Hematopoietic multipotent progenitor cell treated with erythropoietin and hydrocortisone succinate and interleukin-3 and kit ligand, for 17 days (in vitro differentiated cells): ENCODE results near the gene SMOC2.

ENCODE experiments used
- DNase-seq: peaks from one replicate; pipeline ENCODE4 v3.0.0-alpha.2; 2015; ENCODE audit warnings: low spot score

SMOC2 gene

DNA sequence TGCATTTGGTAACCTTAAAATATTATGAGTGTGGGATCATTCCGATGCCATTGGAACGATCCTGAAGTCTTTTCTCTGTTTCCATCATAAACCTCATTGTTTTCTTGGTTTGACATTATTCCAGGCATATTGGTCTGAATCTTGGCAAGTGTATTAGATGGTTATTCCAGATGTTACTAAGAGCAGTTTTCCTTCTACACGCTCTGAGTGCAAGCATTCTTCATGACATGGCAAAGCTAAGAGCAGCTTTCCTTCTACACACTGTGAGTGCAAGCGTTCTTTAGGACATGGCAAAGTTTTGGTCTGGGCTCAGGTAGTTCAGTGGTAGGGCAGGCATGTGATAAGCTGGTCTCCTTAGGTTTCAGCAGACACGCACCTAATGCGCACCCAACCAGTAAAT is 53.0 kb downstream of the SMOC2 start:
- no peak for DNase-seq

- DNase-seq, result no peak
Measured at GRCh38 chr6:168494726-168495125, 53.7 kb downstream of the SMOC2 start.

- no peak for DNase-seq
Measured at GRCh38 chr6:168495133-168495532, 54.1 kb downstream of the SMOC2 start.

- DNase-seq, result no peak
Measured at GRCh38 chr6:168495636-168496035, 54.7 kb downstream of the SMOC2 start.

DNA sequence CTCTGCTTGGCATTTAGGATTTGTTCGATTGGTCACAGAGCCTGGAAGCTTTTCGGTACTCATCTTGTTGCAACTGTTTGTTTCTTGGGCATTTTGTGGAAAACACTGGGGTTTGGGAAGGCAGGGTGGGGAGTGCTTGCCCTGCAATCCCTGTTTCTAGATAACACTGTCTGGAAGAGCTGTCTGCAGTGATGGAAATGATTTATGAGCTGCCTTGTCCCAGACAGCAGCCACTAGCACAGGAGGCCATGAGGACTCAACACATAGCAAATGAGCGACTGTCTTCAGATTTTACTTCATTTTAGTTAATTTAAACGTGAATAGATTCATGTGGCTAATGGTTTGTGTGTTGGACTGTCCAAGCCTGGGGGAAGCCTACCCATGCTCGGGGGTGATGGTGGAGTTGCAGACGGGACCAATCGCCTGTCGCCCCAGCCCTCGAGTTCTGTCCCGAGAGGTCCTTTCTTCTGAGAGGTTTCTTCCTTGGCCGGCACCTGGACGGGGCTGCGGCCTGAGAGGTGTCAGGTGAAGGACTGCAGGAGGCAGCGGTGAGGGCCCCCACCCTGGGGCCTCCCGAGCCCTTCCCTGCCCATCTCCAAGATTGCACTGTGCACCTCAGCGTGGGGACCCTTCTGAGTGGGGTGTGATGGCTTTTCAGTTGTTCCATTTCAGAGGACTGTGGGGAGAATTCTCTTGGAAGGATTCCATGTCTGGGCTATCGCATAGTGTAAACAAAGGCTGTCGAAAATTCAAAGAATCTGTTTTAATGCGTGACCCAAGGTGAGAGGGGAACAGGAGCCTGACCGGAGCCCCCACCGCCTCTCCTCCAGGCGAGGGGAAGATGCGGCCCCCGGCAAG is 55.4 kb downstream of the SMOC2 start:
- no peak for DNase-seq

DNA sequence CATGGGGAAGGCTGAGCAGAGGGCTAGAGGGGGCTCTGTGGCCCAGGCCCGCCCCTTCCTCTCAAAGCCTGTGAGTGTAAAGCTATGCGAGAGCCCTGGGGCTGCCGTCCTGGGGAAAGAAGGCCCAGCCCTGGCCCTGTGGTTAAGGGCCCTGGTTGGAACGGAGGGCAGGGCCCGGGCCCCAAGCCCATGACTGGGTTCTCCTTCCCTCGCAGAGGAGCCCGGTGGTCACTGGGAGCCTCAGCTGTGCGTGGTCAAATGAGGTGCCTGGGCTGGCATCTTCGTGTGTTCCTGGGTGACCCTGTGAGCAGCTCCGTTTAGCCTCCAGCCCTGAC is 56.0 kb downstream of the SMOC2 start:
- DNase-seq, result no peak

GRCh38 chr6:168497381-168497780 is 56.4 kb downstream of the SMOC2 start:
- DNase-seq, result no peak

DNA sequence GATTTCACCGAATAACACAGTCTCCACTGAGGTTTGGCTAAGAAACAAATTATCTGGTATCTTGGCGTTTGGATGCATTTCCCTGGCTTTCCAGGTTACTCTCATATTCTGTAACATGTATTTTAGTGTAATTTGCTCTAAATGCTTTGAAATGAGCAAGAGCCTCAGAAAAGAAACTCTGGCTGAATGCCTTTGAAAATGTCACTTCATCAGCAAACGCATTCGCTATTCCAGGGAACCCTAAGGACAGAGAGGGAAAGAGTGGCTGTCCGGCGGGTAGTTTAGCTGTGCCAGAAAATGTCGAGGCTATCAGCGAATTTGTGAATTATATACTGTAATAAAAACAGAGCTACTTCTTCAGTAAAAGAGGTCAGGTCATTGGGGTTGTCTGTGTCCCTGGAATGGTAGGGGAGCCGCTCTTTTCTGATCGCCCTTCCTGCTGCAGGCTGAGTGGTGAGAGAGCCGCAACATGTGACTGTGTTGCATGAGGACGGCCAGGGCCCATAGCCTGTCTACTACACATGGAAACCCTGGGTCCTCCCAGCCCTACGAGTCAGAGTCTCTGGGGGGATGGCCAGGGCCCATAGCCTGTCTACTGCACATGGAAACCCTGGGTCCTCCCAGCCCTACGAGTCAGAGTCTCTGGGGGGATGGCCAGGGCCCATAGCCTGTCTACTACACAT is 57.3 kb downstream of the SMOC2 start:
- no peak for DNase-seq

GRCh38 chr6:168499045-168499650 is 58.2 kb downstream of the SMOC2 start:
- DNase-seq, result no peak

- no peak for DNase-seq
Measured at GRCh38 chr6:168500519-168500918, 59.5 kb downstream of the SMOC2 start.

DNA sequence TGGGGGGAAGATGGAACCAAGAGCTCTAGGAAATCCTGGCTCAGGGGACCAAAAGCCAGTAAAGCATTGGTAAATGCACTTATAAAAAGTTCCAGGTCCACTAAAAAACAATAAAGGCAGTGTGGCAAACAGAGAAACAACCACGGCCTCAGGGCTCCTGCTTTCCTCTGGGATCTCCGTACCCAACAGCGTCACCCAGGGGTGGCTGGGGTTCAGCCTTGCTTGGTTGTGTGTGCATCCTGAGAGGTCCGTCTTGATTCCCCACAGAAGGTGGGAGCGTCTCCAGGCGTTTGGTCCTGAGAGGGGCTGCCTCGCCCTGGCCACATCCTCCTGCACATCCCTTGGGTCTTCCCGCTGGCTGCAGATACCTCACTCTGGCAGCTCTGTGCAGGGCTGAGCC is 60.6 kb downstream of the SMOC2 start:
- no peak for DNase-seq

GRCh38 chr6:168504366-168504765 is 63.4 kb downstream of the SMOC2 start:
- no peak for DNase-seq

DNA sequence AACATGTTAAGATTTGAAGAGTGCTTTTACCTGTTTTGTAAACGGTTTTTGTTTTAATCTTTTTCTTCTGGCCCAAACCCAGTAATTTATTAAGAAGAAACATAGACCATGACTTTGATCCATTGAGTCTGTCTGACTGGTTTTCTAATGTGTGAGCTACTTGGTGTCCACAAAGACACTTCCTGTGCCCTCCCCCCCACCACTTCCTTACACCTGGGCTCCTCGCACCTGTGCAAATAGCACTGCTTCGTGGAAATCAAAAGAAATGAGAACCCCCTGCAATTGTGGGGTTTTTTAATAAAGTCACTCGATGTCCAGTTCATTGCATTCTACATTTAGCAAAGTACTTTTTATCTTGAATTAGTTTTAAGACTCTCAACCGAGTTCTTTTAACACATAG is 65.5 kb downstream of the SMOC2 start:
- DNase-seq, result no peak

- DNase-seq, result no peak
Measured at GRCh38 chr6:168507297-168507696, 66.3 kb downstream of the SMOC2 start.

DNA sequence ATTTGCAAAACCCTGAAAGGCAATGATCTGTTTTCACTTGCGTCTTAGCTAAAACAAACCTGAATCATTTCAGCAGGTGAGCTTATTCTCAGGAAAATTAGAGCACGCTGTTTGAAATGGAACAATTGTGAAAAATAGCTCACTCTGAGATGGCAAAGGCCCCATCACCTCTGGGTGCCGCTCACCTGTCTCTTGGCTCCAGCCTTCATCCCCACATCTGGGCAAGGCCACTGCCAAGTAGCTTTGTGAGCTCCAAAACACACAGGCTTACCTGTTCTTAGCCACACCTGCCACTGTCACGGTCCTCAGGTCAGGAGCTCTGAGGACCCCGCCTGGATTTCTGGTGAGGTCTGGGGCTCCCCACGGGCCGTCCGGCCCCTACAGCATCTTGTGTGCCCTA is 66.7 kb downstream of the SMOC2 start:
- no peak for DNase-seq

DNA sequence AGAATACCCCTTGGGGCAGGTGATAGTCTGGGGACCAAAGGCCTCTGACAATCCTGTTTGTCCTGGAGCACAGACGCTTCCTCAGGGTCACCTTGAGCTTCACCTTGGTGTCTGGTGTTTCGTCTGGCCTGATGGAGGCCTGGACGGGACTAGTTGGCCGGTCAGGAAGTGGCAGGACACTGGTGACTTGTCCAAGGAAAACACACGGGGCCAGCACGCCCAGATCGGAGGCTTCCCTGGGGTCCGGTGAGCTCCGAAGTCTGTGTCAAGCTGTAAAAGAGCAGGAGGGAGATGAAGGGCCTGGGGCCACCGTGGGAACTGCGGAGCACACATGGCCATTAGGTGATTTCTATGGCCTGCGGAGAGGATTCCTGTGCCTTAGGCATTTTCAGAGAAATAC is 67.9 kb downstream of the SMOC2 start:
- DNase-seq, result no peak

GRCh38 chr6:168513766-168514165 is 72.8 kb downstream of the SMOC2 start:
- no peak for DNase-seq

DNA sequence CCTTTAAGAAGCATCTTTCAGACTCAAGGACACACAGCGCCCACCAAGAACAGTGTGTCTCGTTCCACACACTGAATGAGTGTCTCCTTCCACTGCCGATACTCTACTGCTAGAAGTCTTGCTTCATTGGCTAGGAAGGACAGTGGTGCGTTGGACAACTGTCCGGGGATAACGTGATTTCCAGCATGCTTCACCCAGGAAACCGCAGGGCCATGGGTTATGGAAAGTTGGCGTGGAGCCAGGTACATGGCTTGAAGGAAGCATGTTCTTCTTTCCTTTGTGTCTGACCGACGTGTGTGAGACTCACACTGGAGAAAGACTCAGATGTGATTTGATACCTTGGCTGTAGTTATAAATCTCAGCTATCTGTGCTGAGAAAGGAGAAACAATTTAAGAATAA is 73.2 kb downstream of the SMOC2 start:
- DNase-seq, result no peak

DNA sequence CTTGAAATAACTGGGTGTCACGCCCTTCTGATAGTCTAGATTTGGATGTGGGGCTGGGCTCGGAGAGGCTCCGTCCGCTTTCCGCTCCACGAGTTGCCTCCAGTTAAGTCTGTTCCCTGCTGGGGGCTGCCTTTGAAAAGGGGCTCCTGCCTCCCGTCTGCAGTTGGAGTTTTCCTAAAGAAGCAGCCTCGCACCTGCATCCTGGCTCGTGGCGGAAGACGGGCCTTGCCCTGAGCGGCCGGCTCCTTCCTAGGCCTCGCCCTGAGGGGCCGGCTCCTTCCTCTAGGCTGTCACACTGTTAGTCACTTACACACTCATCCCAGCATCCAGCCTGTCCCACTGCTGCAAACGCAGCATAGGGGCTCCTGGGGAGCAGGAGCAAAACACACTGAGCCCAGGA is 74.4 kb downstream of the SMOC2 start:
- DNase-seq, result no peak

GRCh38 chr6:168516944-168517741 is 76.2 kb downstream of the SMOC2 start:
- no peak for DNase-seq

DNA sequence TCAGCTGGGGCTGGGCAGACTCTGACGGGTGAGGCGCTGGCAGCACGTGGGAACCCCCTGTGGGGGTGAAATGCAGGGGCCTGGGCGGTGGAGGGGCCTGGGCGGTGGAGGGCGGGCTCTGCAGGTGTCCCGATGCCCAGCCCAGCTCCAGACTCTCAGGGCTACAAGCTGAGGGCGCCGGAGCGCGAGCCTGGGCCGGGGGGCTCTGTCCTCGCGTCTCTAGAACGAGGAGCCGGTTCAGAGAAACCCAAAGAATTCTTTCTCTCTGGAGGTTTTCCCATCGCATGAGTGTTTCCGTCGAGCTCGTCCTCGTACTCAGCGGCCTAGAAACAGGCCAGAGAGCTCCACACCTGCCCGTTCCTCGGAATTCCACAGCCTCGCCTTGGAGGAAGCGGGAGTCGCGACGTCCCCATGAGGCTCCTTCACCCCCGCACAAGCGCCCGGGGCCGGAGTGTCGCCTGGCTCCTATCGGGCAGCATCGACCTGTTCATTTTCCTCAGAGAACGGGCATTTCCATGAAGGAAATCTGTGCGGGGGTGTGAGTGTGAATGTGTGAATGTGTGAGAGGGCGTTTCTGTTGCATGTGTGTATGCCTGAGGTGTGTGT is 76.9 kb downstream of the SMOC2 start:
- DNase-seq, result no peak

DNA sequence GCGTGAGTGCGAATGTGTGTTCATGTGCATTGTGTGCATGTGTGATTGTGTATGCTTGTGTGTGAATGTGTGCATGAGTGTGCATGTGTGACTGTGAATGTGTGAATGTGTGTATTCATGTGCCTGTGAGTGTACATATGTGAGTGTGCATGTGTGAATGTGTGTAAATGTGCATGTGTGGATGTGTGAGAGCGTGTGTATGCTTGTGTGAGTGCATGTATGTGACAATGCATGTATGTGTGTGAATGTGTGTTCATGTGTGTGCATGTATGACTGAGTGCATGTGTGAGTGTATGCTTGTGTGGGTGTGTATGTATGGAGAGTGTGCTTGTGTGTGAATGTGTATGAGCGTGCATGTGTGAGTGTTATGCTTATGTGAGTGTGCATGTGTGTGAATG is 77.4 kb downstream of the SMOC2 start:
- no peak for DNase-seq
